Naive thymus-derived CD8-positive, alpha-beta T cell (primary cell): ENCODE data around the gene DIPK1A. TPM values are rescaled to one million over a fixed set of nuclear protein-coding genes. Genes with fewer than 3 reads are reported as not detected.

ENCODE experiments used
- ATAC-seq, 2 donors: fragments of 150-1000 bp; cut with Tn5 transposase in 1 of 2; sonication (Bioruptor Pico), chemical (Tn5 transposase) in 1 of 2; 1 replicate in 1 of 2; 2 replicates in 1 of 2; pipeline ENCODE4 v1.10.0; 2021; ENCODE audit warnings: mild to moderate bottlenecking in 2 of 2, moderate library complexity in 2 of 2
- POLR2A ChIA-PET: fragments of 350-600 bp; sonication (Branson Sonifier 250); formaldehyde crosslinking; loops from one replicate; lab custom pipeline; 2021; ENCODE audit warnings: antibody characterized with exemption; lab: Charles Lee
- DNase-seq, 10 donors: peaks; one replicate each; pipeline versions ENCODE4 v3.0.0 to v3.0.0-alpha.2; 2020 to 2022
- H3K27ac Mint-ChIP-seq, 10 donors: one replicate each; pipeline ENCODE4 v1.8.0; 2020 to 2022; ENCODE audit warnings: mild to moderate bottlenecking in 10 of 10, mixed read lengths in 10 of 10, moderate library complexity in 4 of 10, inconsistent platforms in 1 of 10
- H3K27me3 Mint-ChIP-seq, 5 donors: one replicate each; pipeline ENCODE4 v1.8.0; 2021 to 2022; ENCODE audit warnings: mixed read lengths in 5 of 5
- H3K36me3 Mint-ChIP-seq, 3 donors: one replicate each; pipeline ENCODE4 v1.8.0; 2020 to 2022; ENCODE audit warnings: mixed read lengths in 3 of 3, mild to moderate bottlenecking in 2 of 3, inconsistent platforms in 1 of 3
- H3K4me1 Mint-ChIP-seq, 4 donors: one replicate each; pipeline ENCODE4 v1.8.0; 2021 to 2022; ENCODE audit warnings: mixed read lengths in 4 of 4
- H3K4me3 Mint-ChIP-seq, 10 donors: one replicate each; pipeline ENCODE4 v1.8.0; 2020 to 2022; ENCODE audit warnings: mild to moderate bottlenecking in 10 of 10, mixed read lengths in 10 of 10, moderate library complexity in 6 of 10, inconsistent platforms in 1 of 10
- H3K9me3 Mint-ChIP-seq, 9 donors: one replicate each; pipeline ENCODE4 v1.8.0; 2020 to 2022; ENCODE audit warnings: mixed read lengths in 9 of 9, mild to moderate bottlenecking in 3 of 9, inconsistent platforms in 1 of 9, moderate library complexity in 1 of 9
- polyA plus RNA-seq, 3 donors: library from polyadenylated mRNA; unstranded; fragments of 300-500 nt; fragmentation: Illumina TruSeq; gene quantifications; one replicate each; pipeline ENCODE4 v1.2.3, GENCODE V29; 2021
- total RNA-seq, 8 experiments: library from RNA in 2 of 8; stranded (reverse) in 2 of 8; gene quantifications; one replicate each; pipeline ENCODE4 v1.2.3 and lab custom pipeline; 2021 to 2026

Gene DIPK1A
- total and polyA plus RNA-seq, 5 experiments from 2014 or later: 11.5 to 14.8 (median 14.1) TPM

DNA sequence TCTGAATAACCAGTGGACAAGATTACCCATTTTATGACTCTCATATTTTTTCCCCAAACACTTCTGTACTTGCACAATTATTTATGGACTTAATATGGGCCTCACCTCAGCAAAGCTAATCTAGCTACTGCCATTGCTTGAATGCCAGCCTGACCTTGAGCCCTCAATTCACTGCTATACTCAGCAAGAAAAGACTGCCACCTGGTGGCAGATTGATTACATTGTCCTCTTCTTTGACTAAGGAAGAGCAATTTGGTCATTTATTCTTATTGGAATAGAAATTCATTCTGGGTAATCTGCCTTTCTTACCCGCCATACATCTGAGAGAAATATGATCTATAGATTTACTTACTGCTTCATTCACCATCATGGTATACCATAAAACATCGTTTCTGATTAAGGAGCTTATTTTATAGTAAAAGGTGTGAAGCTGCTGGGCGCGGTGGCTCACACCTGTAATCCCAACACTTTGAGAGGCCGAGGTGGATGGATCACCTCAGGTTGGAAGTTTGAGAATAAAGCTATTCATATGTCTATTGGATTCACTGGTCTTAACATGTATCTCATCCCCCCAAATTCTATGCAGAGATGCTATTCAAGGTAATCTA is 32.9 kb upstream of the DIPK1A start:
- H3K27ac Mint-ChIP-seq: peak overlapping the region in 9 of 10 donors; percentile 9 to 90 (median 79)
- POLR2A ChIA-PET: interaction anchor here (0.6 to 3.4 kb wide), 10 partner anchors 14 to 210 kb away, joined by 3 to 92 read pairs (median 8); partner anchors contain the start of genes DIPK1A and MTF2
- peaks cover 19 to 49% (median 46%) of the 10 kb centered on the region in 4 donors for H3K4me1 Mint-ChIP-seq
- H3K36me3 Mint-ChIP-seq: no peaks in the 10 kb centered on the region
- H3K27me3 Mint-ChIP-seq: no peaks in the 10 kb centered on the region
- ATAC-seq (peak; percentile 88 to 95), DNase-seq (peak; percentile 41 to 90 (median 76))
- H3K9me3 Mint-ChIP-seq: no peaks in the 10 kb centered on the region
- no peak overlapping the region for H3K4me3 Mint-ChIP-seq

DNA sequence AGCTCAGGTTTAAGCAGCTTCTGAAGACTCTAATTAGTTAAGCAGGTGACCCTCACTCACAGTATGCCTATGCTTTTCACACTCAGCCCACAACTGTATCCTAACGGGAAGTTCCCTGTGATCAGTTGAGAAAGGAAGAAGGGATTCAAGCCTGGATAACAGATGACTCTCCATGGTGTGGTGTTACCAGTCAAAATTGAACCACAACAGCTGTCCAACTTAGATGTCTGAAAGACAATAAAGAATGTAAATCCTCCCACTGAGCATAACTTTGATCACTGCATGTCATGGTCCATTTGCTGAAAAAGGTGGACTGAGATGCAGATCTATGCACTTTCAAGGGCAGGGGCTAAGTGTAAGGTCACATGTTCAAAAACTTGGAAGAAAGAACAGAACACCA is 32.3 kb upstream of the DIPK1A start:
- POLR2A ChIA-PET: interaction anchor here (0.6 to 3.4 kb wide), 10 partner anchors 13 to 210 kb away, joined by 3 to 92 read pairs (median 8); partner anchors contain the start of genes DIPK1A and MTF2
- Mint-ChIP-seq H3K27me3 (no peaks in the 10 kb centered on the region), H3K36me3 (no peaks in the 10 kb centered on the region), H3K27ac (peak overlapping the region in 7 of 10 donors; percentile 9 to 90 (median 81)), H3K9me3 (no peaks in the 10 kb centered on the region), H3K4me3 (no peak overlapping the region), H3K4me1 (peaks cover 19 to 52% (median 48%) of the 10 kb centered on the region in 4 donors)
- ATAC-seq (no peak), DNase-seq (no peak)

DNA sequence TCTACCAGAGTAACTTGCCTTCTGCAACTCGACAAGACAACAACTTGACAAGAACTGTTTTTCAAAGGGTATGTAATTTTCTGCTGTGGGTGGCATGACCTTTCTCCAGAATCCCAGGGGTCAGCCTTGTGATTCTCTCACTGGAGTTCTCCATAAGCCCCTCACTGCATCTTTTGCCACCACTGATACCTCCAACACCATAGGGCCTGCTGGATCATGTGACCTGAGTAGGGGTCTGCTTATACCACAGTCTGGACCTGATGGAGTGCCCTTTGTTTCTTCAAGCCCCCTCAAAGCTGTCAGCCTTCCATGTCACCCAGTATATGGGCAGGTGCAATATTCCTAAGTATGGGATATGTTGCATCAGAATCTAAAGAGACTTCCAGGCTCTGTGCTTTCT is 31.6 kb upstream of the DIPK1A start:
- Mint-ChIP-seq H3K9me3 (no peaks in the 10 kb centered on the region), H3K27ac (peak overlapping the region in 8 of 10 donors; percentile 16 to 91 (median 76)), H3K4me3 (peak overlapping the region in 1 of 10 donors; percentile 13), H3K36me3 (no peaks in the 10 kb centered on the region), H3K27me3 (no peaks in the 10 kb centered on the region), H3K4me1 (peaks cover 19 to 52% (median 48%) of the 10 kb centered on the region in 4 donors)
- DNase-seq: no peak
- ATAC-seq: no peak
- POLR2A ChIA-PET: interaction anchor here (1.5 to 3.4 kb wide), 5 partner anchors 12 to 32 kb away, joined by 5 to 92 read pairs (median 18); partner anchors contain the start of gene DIPK1A

DNA sequence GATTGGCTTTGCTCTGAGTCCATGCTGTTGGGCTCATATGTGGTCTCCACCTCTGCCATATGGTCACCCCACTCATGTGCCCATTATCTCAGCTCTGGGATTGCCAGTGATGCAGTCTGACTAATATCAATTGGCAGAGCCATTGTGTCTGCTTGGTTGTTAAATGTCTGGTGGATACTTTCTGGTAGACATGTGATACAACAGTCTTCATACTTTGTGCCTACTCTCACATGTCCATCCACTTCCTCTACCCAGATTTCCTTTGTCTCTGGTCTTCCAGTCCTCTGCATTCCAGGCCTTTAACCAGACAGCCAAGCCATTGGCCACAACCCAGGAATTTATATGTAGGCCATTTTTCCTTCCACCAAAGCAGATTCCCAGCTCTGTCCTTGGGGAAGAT is 30.8 kb upstream of the DIPK1A start:
- POLR2A ChIA-PET: interaction anchor here (1.4 to 3.4 kb wide), 4 partner anchors 12 to 160 kb away, joined by 3 to 92 read pairs (median 12); partner anchors contain the start of genes DIPK1A and RPL5
- DNase-seq: no peak
- ATAC-seq: no peak
- Mint-ChIP-seq H3K27ac (peak overlapping the region in 9 of 10 donors; percentile 35 to 91 (median 78)), H3K9me3 (no peaks in the 10 kb centered on the region), H3K27me3 (no peaks in the 10 kb centered on the region), H3K4me3 (peak overlapping the region in 5 of 10 donors; percentile 1 to 42 (median 39)), H3K4me1 (peaks cover 19 to 52% (median 48%) of the 10 kb centered on the region in 4 donors), H3K36me3 (no peaks in the 10 kb centered on the region)

DNA sequence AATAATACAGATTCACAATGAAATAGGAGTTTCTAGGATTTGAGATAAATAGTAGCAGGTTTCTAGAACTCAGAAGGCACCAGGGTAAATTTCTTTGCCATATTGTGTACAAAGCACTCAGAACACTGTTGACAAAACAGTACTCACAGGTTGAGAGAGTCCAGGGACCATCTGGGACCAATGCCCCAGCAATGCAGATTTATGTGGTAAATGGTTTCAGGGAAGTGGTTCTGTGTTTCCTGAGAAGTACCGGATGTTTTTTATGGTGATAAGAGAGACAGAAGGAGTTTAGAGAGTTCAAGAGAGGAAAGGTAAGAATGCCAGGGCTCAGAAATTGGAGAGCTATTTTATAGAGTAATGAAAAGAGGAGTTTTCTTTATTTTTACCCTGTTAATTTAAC is 29.6 kb upstream of the DIPK1A start:
- peak; percentile 59 to 65 for ATAC-seq
- Mint-ChIP-seq H3K27ac (peak overlapping the region; percentile 80 to 97 (median 88)), H3K27me3 (no peaks in the 10 kb centered on the region), H3K4me3 (peak overlapping the region; percentile 40 to 88 (median 66)), H3K4me1 (peaks cover 19 to 52% (median 48%) of the 10 kb centered on the region in 4 donors), H3K9me3 (no peaks in the 10 kb centered on the region), H3K36me3 (no peaks in the 10 kb centered on the region)
- POLR2A ChIA-PET: interaction anchor here (0.9 to 4.0 kb wide), 8 partner anchors 10 to 159 kb away, joined by 3 to 51 read pairs (median 8); partner anchors contain the start of genes DIPK1A, MTF2 and RPL5
- peak in 3 of 10 donors; percentile 32 to 48 (median 44) for DNase-seq

DNA sequence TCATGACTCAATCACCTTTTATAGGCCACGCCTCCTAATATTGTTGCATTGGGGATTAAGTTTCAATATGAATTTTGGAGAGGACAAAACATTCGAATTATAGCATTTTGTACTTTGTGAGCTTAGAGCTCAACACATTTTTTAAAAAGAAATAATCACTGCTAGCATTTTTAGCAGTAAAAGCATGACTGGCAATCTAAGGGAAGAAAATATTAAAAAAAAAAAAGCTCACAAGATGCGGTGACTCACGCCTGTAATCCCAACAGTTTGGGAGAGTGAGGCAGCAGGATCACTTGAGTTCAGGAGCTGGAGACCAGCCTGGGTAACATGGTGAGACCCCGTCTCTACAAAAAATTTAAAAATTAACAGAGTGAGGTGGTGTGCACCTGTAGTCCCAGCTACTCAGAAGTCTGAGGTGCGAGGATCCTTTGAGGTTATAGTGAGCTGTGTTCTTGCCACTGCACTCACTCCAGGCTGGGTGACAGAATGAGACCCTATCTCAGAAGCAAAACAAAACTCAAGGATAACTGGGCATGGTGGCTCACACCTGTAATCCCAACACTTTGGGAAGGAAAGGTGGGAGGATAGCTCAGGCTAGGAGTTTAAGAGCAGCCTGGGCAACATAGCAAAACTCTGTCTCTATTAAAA is 28.8 kb upstream of the DIPK1A start:
- no peak for ATAC-seq
- Mint-ChIP-seq H3K4me3 (peak overlapping the region in 8 of 10 donors; percentile 29 to 88 (median 66)), H3K4me1 (peaks cover 19 to 52% (median 48%) of the 10 kb centered on the region in 4 donors)

DNA sequence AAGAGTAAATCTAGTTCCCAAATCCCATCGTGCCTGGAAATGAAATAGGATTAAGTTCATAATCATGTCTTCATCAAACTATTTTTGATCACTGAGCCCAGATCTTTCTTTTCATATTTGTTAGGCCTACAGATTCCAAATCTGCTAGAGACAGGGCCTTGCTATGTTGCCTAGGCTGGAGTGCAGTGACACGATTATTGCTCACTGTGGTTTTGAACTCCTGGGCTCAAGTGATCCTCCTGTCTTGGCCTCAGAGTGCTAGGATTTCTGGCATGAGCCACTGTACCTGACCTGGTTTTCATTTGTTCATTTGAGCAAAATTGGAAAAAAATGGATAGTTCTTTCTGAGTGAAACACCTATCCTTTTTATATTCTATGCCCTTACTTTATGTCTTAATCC is 28.0 kb upstream of the DIPK1A start:
- Mint-ChIP-seq H3K27me3 (no peaks in the 10 kb centered on the region), H3K4me1 (peaks cover 19 to 53% (median 50%) of the 10 kb centered on the region in 4 donors), H3K9me3 (peaks cover 0 to 3% (median 0%) of the 10 kb centered on the region in 9 donors), H3K27ac (peak overlapping the region in 7 of 10 donors; percentile 31 to 92 (median 81)), H3K36me3 (no peaks in the 10 kb centered on the region), H3K4me3 (peak overlapping the region in 3 of 10 donors; percentile 6 to 70 (median 64))
- DNase-seq (no peak), ATAC-seq (no peak)
- POLR2A ChIA-PET: interaction anchor here (1.8 to 4.0 kb wide), 3 partner anchors 9 to 27 kb away, joined by 10 to 51 read pairs (median 22); partner anchors contain the start of gene DIPK1A

More for the DNA sequence above, 28.8 kb upstream of the DIPK1A start:
- Mint-ChIP-seq H3K36me3 (no peaks in the 10 kb centered on the region), H3K27ac (peak overlapping the region; percentile 80 to 97 (median 88)), H3K27me3 (no peaks in the 10 kb centered on the region), H3K9me3 (no peaks in the 10 kb centered on the region)
- POLR2A ChIA-PET: interaction anchor here (0.8 to 4.0 kb wide), 8 partner anchors 9 to 158 kb away, joined by 3 to 51 read pairs (median 8); partner anchors contain the start of genes DIPK1A, MTF2 and RPL5
- DNase-seq: no peak

DNA sequence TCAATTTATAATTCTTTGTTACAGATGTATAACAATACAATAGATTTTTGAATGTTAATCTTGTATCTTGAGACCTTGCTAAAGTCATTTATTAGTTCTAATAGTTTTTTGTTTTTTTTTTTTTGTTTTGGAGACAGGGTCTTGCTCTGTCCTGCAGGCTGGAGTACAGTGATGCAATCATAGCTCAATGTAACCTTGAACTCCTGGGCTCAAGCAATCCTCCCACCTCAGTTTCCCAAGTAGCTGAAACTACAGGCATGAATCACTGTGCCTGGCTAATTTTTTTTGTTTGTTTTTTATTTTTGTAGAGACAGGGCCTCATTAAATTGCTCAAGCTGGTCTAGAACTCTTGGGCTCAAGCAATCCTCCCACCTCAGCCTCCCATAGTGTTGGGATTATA is 26.2 kb upstream of the DIPK1A start:
- H3K27me3 Mint-ChIP-seq: no peaks in the 10 kb centered on the region
- H3K4me1 Mint-ChIP-seq: peaks cover 15 to 43% (median 34%) of the 10 kb centered on the region in 4 donors
- peaks cover 0 to 3% (median 0%) of the 10 kb centered on the region in 9 donors for H3K9me3 Mint-ChIP-seq
- ATAC-seq: no peak
- POLR2A ChIA-PET: interaction anchor here (0.7 to 4.0 kb wide), 2 partner anchors 25 to 45 kb away, joined by 3 to 51 read pairs; partner anchors contain the start of gene DIPK1A
- no peaks in the 10 kb centered on the region for H3K36me3 Mint-ChIP-seq
- H3K4me3 Mint-ChIP-seq: no peak overlapping the region
- H3K27ac Mint-ChIP-seq: no peak overlapping the region
- no peak for DNase-seq

DNA sequence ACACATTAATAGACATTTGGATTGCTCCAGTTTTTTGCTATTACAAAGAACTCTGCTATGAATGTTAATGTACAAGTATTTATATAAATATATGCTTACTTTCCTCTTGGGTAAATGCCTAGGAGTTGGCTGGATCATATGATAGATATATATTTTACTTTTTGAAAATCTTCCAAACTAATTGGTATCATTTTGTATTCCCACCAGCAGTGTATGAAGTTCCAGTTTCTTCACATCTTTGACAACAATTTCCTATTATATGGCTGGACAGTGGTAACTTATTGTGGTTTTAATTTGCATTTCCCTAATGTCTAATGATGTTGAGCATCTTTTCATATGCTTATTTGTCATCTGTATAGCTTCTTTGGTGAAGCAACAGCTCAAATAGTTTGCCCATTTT is 23.8 kb upstream of the DIPK1A start:
- H3K27ac Mint-ChIP-seq: peak overlapping the region in 4 of 10 donors; percentile 16 to 72 (median 38)
- no peaks in the 10 kb centered on the region for H3K36me3 Mint-ChIP-seq
- H3K4me1 Mint-ChIP-seq: peaks cover 12 to 40% (median 29%) of the 10 kb centered on the region in 4 donors
- POLR2A ChIA-PET: no interaction called here
- no peak overlapping the region for H3K4me3 Mint-ChIP-seq
- ATAC-seq (no peak), DNase-seq (no peak)
- H3K27me3 Mint-ChIP-seq: no peaks in the 10 kb centered on the region
- peaks cover 0 to 3% (median 2%) of the 10 kb centered on the region in 9 donors for H3K9me3 Mint-ChIP-seq

DNA sequence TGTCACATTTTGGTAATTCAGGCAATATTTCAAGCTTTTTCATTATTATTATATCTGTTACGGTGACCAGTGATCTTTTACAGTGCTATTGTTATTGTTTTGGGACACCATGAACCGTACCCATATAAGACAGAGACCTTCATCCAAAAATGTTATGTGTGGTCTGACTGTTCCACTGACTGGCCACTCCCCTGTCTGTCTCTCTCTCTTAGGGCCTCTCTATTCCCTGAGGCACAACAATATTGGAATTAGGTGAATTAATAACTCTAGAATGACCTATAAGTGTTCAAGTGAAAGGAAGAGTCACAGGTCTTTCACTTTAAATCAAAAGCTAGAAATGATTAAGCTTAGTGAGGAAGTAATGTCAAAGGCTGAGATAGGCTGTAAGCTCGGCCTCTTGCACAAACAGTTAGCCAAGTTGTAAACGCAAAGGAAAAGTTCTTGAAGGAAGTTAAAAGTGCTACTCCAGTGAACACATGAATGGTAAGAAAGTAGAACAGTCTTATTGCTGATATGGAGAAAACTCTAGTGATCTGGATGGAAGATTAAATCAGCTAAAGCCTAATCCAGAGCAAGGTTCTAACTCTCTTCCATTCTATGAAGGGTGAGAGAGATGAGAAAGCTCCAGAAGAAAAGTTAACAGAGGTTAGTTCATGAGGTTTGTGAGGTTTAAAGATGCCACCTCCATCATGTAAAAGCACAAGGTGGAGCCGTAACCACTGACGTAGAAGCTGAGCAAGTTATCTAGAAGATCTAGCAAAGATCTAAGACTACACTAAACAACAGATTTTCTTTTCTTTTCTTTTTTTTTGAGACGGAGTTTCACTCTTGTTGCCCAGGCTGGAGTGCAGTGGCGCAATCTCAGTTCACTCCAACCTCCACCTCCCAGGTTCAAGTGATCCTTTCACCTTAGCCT is 19.7 kb upstream of the DIPK1A start:
- peak overlapping the region; percentile 93 to 99 (median 97) for H3K27ac Mint-ChIP-seq
- peak overlapping the region; percentile 48 to 81 (median 62) for H3K4me3 Mint-ChIP-seq
- POLR2A ChIA-PET: interaction anchor here (0.7 to 3.1 kb wide), 8 partner anchors 9 to 984 kb away, joined by 3 to 38 read pairs (median 10); partner anchors contain the start of gene DIPK1A
- H3K27me3 Mint-ChIP-seq: no peaks in the 10 kb centered on the region
- peaks cover 5 to 49% (median 21%) of the 10 kb centered on the region in 4 donors for H3K4me1 Mint-ChIP-seq
- H3K9me3 Mint-ChIP-seq: peaks cover 0 to 3% (median 2%) of the 10 kb centered on the region in 9 donors
- DNase-seq (peak in 8 of 10 donors; percentile 60 to 90 (median 82)), ATAC-seq (peak; percentile 95)
- no peaks in the 10 kb centered on the region for H3K36me3 Mint-ChIP-seq

DNA sequence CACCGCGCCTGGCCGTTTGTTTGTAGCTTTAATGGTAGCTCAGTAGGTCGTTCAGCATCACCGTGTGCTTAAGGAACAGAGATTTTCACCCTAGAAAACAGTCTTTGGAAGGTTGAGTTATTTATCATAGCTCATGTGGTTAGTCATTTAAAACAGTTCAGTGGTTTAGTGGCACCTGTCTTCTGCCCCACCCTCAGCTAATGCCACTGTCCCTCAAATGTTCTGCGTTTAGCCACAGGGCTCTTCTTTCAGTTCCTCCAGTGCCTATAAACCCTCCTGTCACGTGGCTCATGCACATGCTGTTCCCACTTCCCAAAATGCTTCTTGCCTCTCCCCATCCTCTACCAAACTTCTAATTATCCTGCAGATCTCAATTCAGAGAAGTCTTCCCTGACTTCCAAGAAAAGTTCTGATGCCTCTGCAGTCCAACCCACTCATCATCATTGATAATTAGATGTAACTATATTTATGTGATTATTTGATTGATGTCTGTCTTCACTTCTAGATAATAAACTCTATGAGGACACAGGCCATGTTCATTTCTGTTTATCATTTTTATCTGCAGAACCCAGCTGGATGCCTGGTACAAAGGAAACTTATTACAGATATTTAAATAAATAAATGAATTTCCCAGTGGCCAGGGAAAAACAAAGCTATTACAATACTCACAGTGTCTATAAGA is 14.4 kb upstream of the DIPK1A start:
- ATAC-seq (peak in 1 of 2 donors; percentile 41), DNase-seq (peak in 1 of 10 donors; percentile 30)
- Mint-ChIP-seq H3K27ac (peak overlapping the region in 7 of 10 donors; percentile 5 to 73 (median 29)), H3K36me3 (no peaks in the 10 kb centered on the region), H3K4me1 (peaks cover 13 to 68% (median 27%) of the 10 kb centered on the region in 4 donors), H3K27me3 (no peaks in the 10 kb centered on the region), H3K4me3 (no peak overlapping the region), H3K9me3 (no peaks in the 10 kb centered on the region)
- POLR2A ChIA-PET: interaction anchor here (0.7 to 2.6 kb wide), 4 partner anchors 9 to 15 kb away, joined by 4 to 22 read pairs (median 6); partner anchors contain the start of gene DIPK1A
